PC-9 (cell line): ENCODE data around the gene DNAJC7.
"Not testable (repeated sequence)": the region's sequence is repeated elsewhere in the genome, so short reads cannot be mapped to it uniquely, and the experiment has no call there.

Experiments
- EZH2 ChIP-seq: fragments of 200-600 bp; sonication (generic); IDR thresholded peaks from 2 replicates; pipeline ENCODE4 v1.8.0; 2017; ENCODE audit warnings: antibody characterized with exemption, low read depth
- TF ChIP-seq, protein P1 (sequence below): fragments of 200-600 bp; sonication (generic); conservative IDR thresholded peaks from 2 replicates; pipeline ENCODE4 v1.6.1; 2017; ENCODE audit warnings: mixed run types, antibody characterized with exemption, mild to moderate bottlenecking, moderate library complexity

DNA sequence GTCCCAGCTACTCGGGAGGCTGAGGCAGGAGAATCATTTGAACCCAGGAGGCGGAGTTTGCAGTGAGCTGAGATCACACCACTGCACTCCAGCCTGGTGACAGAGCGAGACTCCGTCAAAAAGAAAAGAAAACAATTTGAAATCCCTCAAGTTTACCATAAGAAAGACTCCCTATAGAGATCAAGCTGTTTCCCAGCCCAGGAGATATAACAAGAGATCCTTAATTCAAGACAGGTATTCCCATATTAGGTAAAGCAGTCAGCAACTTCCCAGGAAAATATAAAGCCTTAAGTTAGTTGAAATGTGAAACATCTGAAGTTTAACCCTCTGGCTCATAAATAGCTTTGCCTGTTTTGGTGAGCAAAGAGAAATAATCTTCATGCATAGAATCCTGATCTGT lies 4.9 kb downstream of the DNAJC7 start:
- TF ChIP-seq, protein P1, sequence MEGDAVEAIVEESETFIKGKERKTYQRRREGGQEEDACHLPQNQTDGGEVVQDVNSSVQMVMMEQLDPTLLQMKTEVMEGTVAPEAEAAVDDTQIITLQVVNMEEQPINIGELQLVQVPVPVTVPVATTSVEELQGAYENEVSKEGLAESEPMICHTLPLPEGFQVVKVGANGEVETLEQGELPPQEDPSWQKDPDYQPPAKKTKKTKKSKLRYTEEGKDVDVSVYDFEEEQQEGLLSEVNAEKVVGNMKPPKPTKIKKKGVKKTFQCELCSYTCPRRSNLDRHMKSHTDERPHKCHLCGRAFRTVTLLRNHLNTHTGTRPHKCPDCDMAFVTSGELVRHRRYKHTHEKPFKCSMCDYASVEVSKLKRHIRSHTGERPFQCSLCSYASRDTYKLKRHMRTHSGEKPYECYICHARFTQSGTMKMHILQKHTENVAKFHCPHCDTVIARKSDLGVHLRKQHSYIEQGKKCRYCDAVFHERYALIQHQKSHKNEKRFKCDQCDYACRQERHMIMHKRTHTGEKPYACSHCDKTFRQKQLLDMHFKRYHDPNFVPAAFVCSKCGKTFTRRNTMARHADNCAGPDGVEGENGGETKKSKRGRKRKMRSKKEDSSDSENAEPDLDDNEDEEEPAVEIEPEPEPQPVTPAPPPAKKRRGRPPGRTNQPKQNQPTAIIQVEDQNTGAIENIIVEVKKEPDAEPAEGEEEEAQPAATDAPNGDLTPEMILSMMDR: not testable (repeated sequence)
- TF ChIP-seq EZH2: not testable (repeated sequence)
